GM18498 (cell line): ENCODE data around the gene METRN.
"Not testable (repeated sequence)": the region's sequence is repeated elsewhere in the genome, so short reads cannot be mapped to it uniquely, and the experiment has no call there.

Experiments
- ATAC-seq: cut with Tn5 transposase; IDR thresholded peaks from one replicate; pipeline ENCODE4 v1.9.1; 2021; ENCODE audit warnings: mild to moderate bottlenecking, moderate library complexity; ENCODE audit not compliant: unreplicated experiment

Gene METRN

DNA sequence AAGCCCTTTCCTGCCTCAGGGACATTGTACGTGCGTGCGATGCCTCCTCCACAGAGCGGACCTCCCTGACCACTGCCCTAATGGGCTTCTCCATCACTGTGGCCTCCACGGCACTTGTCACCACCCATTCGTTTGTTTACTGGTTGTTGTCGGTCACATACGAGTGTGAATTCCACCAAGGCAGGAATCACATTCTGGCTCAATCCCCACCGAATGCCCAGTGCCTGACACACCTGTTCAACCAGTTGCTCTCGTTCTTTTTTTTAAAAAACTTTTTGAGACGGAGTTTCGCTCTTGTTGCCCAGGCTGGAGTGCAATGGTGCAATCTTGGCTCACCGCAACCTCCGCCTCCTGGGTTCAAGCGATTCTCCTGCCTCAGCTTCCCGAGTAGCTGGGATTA is 23.7 kb upstream of the METRN start:
- ATAC-seq: not testable (repeated sequence)

DNA sequence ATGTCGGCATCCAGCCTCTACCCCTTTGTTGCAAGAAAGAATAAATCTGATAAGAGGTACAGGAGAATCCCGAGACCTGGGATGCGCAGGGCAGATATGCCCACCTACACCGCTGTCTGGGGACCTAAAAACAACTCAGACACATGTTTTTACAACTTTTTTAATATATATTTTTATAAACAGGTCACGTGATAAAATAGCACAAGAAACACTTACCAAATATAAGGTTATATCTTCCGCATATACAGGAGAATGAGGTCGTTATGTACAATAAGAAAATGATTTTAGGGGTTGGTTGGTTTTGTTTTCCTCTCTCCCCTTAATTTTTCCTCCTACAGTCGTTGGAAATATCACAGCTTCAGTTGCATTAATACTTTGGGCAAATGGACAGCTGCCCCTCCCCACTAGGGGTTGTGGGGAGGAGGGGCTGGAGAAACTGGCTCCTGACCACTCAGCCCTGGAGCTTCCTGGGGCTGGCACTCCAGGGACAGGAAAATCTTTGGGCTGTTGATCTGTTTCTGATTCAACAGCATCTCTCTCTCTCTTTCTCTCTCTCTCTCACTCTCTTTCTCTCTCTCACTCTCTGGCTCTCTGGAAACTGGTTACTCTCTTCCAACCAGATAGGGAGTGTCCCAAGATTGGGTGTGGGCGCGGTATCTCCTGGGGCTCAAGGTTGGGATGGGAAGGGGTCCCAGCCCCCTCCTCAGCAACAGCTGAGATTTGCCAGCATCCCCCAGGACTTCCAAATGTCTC is 22.4 kb upstream of the METRN start:
- ATAC-seq: no peak

DNA sequence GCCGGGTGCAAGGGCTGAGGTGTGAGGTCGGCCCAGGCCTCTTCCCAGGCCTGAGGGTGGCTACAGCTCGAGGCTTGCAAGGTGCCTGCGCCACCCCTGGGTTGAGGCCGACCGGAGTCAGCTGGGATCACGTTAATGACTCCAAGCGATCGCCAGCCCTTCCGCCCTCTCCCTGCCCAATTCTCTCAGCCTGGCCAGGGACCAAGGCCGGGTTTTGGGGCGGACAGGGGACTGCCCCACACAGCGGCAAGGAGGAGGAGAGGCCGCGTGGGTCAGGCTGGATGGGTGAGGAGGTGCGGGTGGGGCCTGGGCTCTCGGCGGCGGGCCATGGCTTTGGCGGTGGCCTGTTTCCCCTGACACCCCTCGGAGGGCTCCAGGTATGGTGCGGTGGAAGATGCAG is 21.6 kb upstream of the METRN start:
- ATAC-seq: no peak

DNA sequence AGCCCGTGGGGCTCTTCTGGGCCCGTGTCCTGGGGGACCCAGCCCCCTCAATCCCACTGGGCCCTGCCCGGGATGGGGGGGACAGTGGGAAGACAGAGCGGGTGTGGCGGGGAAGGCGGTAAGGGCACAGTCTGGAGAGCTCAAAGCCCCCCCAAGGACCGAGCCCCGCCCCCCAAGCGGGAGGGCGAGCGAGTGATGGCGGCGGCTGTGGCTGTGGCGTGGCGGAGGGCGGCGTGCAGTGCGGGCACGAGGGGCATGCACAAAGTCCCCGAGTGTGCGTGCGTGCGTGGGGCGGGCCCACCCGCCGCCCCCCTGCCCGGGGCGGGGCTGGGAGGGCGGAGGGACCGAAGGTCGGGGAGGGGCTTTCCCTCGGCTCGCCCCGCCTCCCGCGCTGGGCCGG is 21.2 kb upstream of the METRN start:
- ATAC-seq: no peak

DNA sequence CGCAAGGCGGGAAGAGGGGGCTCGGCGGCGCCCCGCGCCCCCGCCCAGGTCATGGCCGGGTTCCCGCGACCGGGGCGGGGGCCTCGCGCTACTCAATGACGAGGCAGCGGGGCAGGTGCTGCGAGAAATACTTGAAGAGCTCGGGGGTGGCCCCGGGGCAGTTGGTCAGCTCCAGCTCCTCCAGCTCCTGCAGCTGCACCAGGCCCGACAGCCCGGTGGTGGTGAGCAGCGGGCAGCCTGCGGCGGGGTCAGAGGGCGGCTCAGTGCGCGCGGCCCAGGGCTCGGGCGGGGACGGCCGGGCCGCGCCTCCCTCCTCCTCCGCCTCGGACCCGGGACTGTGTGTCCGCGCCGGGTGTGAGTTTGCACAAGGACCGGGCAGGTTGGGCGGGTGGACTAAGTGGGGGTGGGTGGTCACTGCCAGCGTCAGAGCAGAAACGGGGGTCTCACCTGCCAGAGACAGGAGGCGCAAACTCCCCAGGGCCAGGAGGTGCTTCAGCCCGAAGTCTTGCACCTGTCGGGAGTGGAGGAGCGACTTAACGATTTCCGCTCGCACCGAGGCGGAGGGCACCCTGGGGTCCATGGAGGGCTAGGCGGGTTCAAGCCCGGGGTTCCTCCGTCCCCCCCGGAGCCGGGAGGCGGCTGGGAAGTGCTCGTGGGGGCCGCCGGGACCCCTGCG is 20.6 kb upstream of the METRN start:
- no peak for ATAC-seq

DNA sequence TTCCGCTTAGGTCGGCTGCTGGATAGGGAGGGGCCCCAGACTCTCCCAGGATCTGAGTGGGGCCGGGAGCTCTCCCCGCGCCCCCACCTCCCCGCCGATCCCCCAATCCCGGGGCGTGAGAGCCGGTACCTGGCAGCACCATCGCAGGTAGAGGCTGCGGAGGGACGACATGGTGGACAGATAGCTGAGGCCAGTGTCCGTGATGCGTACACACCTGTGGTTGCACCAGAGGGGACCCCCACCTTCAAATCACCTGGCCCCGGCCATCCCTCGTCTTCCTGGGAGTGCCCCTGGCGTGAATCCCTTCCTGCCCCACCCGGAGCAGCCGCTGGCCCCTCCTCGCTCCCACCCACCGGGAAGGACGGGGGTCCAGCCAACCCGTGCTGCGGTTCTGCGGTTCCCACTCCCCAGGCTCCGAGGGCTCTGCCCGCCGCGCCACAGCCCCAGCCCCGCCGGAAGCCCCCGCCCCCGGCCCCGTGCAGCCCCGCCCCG is 20.0 kb upstream of the METRN start:
- ATAC-seq: no peak

DNA sequence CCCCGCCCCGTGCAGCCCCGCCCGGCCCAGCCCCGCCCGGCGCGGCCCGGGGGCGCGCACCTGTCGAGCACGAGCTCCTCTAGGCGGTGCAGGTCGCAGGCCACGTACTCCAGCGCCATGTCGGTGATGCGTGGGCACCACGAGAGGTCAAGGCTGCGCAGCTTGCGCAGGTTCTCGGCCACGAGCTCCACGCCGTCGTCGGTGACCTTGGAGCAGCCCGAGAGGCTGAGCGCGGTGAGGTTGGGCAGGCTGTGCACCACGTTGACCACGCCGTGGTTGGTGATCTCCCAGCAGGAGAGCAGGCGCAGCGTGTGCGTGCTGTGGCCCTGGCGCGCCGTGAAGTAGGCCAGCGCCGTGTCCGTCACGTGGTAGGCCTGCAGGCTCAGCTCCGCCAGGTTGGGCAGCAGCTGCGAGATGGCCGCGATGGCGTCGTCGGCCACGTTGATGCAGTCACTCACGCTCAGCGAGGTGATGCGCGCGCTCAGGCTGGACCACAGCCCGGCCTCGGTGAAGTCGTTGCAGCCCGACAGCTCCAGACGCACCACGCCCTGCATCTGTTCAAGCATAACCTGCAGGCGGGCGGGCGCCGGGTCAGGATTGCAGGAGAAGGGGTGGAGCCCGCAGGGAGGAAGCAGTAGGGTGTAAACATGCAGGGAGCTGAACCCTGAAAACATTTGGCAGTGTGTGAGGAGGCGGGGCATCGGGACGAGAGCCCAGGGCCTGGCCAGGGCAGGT is 19.4 kb upstream of the METRN start:
- ATAC-seq: no peak

DNA sequence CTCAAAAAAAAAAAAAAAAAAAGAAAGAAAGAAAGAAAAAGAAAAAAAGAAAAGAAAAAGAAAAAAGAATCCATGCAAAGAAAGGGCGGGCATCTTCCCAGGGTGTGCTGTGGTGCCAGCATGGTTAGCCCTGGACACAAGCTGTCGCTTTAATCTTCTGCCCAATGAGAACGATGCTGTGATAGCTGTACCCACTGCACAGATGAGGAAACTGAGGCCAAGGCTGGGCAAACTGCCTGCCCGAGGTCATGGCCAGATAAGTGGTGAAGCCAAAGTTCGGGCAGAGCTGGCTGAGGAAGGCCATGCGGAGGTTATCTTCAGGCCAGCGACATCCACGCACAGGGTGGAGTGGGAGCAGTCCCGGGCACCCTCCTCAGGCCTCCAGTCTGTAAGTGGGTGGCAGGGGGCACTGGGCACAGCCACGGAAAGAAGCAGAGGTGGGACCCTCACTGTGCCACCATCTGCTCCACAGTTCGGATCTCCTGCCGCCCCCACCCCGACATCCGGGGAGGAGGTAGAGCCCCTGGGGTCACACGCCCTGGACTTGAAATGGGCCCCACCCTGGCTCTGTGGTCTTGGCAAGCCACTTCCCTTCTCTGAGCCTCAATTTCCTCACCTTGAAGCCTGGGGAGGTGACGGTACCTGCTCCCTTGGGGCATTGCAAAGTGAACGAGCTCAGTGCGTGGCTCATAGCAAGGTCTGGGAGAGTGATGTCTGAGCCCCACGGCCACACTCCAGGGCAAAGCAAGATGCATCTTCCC is 15.8 kb upstream of the METRN start:
- no peak for ATAC-seq

DNA sequence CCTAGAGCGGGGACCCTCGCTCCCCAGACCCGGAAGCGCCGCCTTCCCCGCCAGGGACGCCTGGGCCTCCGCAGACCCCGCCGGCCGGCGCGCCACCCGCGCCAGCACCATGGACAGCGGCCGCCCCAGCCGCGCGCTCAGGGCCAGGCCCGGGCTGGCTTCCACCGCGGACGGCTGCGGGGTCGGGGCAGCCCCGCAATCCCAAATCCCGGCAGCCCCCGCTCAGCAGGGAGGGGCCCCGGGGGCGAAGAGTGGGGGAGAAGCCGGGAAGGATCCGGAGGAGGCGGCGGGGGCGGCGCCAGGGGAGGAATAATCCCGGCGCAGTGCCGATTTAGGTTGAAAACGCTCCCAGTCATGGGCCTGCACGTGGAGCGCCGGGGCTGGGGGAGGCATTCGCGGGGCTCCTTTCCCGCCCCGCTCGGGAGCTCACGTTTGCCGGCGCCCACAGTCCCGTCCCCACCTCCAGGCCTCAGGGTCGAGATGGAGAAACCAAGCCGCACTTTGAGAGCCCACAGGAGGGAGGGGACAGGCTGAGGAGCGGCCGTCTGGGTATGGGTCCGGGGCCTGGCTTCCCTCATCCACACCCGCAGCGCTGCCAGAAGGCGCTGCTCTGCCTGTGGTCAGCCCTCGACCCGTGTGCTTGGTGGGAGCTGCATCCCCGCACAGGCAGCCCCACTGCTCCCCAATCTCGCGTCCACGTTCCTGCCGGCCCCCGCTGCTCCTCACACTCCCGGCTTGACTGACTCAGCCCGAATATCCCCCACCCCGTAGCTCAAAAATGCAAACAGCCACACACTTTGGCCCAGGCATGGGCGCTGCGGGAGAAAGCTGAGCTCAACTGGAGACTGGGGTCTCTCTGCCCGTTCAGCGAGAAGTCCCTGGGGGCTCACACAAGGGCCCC is 14.0 kb upstream of the METRN start:
- ATAC-seq: no peak

DNA sequence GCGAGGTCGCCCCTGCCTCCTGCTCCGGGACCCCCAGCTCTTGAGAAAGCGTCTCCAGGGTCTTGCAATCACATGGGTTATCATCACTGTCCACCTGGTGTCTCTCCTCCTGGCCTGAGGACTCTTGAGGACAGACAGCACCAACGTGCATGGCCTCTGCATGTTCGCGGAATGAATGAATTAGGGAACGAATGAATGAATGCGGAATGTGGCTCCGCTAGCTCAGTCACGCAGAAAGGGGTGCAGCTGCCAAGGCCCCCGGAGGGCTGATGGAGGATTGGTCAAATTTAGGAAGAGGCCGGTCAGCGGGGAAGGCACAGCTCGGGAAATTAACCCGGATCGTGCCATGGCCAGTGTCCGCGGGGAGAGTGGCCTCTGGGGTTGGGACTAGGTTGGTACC is 12.6 kb upstream of the METRN start:
- no peak for ATAC-seq

DNA sequence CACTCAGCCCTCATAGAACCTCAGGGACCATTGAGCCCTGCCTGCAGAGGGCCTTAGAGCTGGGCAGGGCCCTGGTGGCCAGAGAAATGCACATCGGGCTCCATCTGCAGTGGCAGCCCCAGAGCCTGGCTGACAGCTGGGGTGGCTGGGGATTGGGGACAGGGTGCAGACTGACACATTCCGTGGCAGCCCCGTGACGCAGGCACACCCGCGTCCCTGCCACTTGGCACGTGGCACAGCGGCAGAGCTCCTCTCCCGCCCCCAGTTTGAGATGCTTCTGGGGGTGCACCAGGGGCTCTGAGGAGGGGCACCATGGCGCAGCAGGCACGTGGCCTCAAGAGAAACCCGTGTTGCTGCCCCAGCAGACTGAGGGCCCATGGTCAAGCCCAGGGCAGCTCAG is 11.5 kb upstream of the METRN start:
- ATAC-seq: no peak

DNA sequence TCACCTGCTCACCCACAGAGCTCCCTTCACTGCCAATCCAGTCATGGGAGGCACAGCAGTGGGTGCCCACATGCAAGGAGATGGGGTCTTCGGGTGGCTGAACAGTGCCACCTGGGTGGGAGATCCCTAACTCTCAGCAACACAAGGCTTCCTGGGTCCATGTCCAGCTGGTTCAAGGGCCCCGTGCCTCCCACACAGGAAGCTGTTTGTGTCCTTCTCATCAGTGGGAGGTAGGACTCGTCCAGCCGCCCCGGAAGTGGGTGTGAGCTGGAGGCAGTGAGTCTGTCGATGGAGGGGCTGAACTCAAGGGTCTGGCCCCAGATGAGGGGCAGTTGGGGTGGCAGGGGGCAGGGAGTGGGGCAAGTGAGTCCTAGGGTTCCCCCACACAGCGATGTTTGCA is 10.9 kb upstream of the METRN start:
- ATAC-seq: no peak

DNA sequence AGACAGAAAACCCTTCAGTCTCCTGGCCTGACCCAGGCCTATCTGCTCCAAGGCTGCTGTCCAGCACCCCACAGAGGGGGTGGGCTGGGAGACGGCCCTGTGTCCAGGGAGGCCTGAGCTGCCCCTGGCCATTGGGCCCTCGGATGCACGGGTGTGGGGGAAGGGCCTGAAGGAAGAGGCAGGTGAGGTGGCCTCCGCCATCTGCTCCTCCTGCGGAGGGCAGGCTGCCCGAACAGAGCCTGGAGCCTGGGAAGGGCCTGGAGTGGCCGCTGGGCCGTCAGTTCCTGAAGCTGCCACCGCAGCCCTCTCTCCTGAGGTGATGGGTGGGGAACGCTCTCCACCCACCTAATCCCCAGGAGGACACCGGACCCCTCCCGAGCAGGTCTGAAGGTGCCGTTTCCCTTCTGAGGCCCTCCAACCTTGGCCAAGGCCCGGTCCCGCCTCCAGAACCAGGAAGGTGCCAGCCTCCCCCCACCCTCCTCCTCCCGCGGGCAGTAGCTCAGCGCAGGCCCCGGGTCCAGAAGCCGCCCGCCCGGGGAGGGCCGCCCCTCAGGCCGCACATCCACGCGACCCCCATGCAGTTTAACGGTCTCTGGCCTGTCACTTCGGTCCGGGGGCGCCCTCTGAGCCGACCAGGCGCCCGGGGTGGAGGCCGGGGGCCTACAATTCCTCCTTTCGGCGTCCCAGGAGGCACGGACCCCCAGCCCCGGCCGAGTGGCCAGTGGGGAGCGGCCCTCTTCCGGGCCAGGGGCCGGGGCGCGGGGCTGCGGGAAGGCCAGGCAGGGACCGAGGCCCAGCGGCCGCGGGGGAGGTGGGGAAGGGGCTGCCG is 10.2 kb upstream of the METRN start:
- ATAC-seq: no peak

DNA sequence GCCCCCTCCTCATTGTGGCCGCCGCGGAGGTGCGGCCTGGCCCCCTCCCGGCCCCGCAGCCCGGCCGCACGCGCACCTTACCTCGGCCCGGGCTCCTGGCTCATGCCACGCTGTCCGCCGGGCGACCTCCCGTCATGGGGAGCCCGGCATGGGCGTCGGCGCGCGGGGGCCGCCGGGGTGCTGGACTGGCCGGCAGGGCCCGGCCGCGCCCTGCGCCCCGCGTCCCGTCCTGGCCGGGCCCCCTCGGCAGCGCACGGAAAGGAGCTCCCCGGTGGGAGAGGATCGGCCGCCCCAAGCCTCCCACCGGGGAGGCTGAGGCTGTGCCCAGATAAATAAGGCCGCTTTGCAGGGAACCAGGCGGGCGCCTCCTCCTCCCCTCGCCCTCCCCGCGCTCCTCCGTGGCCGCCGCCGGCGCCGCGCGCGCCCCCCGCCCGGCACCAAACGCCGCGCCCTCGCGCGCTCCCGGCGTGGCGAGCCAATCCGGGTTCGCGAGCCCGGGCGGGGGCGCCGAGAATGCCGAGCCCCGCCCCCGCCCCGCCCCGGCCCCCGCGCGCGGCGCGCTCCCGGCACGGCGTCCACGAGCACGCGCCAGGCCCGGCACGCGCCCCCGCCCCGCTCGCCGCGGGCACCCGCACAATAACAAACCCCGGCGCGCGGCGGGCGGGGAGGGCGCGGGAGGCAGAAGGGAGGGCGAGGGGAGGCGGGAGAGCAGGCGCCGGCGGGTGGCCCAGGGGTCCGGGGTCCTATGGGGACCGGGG is 9.3 kb upstream of the METRN start, which contains the start of gene FBXL16:
FBXL16 (minus strand) TSS at position 371 of the 758 bp plus-strand sequence. CDS start 8,396 bp downstream, outside the sequence.
- no peak for ATAC-seq

DNA sequence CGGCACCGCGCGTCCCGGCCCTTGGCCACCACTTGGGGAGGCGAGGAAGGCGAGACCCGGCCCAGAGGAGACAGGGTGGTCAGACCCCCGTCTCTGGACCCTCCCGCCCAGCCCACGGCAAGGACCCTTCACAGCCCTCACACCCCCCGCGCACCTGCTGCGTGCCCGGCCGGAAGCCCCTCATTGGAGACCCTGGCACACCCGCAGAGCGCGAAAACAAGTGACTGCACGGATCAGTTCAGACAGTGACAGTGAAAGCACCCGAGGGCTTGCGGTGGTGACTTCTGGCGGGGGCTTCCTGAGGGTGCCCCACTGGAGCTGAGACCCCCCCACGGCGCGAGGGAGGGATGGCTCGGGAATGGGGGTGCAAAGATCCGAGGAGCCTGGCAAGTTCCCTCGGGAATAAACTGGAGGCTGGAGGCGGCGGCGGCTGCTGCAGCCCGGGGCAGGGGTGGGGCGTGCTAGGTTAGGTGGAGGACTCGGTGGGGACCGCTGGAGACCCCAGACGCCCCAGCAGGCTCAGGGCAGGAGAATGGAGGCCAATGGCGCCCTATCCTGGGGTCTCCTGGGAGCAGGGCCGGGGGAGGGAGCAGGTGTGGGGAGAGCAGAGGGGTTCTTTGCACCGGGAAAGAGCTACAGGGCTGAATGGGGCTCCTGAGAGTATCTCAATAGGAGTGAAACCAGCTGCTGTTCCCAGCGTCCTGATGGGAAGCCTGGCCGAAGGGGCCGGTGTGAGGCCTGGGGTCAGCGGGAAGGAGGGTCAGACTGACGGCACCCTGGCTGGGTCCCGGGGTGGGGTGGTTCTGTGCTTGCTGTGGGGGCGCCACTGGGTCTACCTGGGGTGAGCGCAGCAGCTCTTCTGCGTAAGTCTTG is 8.5 kb upstream of the METRN start:
- ATAC-seq: no peak

DNA sequence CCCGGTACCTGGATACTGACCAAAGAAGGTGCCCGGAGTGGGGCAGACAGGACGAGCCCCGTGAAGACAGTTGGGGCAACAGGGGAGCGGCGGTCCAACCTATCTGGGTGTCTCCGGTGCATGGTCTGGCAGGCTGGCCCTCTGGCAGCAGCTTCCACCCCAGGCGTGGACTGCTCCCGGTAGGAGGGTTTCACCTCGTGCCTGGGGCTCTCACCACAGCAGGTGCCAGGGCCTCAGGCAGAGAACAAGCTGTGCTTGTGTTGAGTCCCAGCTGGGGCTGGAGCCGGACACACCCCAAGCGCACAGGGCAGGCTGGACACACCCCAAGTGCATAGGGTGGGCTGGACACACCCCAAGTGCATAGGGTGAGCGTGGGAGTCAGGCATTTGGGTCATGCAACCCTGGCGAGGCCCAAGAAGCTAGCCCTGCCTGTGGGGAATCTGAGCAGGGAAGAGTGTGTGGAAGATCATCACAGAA is 7.8 kb upstream of the METRN start:
- no peak for ATAC-seq

DNA sequence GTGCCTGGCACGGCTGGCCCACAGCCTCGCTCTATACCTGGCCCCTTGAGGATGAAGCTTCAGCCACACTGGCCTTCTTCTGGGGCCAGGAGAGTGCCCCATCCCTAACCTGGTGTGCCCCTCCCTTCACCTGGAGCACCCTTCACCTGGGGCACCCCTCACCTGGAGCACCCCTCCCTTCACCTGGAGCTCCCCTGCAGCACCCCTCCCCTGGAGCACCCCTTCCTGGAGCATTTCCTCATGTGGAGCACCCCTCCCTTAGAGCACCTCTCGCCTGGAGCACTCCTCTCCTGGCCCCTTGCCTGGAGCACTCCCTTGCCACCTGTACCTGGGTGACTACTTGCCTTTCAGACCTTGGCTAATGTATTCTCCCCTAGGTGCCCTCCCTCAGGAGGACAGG is 6.9 kb upstream of the METRN start:
- ATAC-seq: no peak
